Astrocyte of the spinal cord (primary cell): ENCODE measurements around the gene APMAP.

Source experiments
- DNase-seq: peaks from one replicate; pipeline ENCODE4 v3.0.0; 2011; ENCODE audit warnings: low read depth, low spot score
- H3K4me3 ChIP-seq: 2 replicates; pipeline ENCODE4 v1.5.1; 2011; ENCODE audit warnings: low read depth, mild to moderate bottlenecking, low read length, moderate library complexity
- in situ Hi-C: cut with HindIII; loops from 2 replicates; pipeline ENCODE4 v1.10.0; 2017; ENCODE audit warnings: low sequenced_read_pairs
- TF ChIP-seq, protein P1 (sequence below): IDR thresholded peaks from 2 replicates; pipeline ENCODE4 v1.5.1; 2012; ENCODE audit warnings: low read depth, mild to moderate bottlenecking, low read length, inconsistent platforms

The APMAP gene

DNA sequence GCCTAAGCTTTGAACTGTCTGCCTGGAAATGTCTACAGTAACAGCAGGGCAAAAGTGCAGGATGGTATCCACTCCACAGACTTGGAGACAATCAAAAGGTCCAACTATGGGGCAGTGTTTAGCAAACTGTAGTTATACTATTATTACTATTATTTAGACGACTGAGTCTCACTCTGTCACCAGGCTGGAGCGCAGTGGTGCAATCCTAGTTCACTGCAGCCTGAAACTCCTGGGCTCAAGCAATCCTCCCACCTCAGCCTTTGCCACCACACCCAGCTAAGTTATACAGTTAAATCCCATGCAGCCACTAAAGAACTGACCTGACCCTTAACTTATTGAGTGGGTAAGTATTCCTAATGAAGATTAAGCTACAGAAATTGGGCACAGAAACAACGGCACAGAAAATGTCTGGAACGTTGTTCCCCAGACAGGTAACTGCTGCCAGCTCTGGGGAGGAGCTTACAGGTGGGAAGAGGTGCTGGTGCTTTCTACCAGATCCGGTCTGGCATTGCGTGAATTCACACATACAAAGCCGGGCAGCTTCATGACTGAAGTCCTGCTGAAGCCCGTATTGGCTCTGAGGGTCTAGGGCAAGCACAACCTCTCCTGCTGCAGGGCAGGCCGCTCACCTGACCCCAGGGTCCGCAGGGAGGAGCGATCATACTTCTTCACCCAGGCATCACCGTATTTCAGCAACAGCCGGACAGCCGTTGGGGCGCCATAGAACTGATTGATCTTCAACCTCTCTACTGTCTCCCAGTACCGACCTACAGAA is 27.0 kb upstream of the APMAP start:
- DNase-seq = no peak
- in situ Hi-C loops = no loop called here
- H3K4me3 ChIP-seq = no peak overlapping the region
- TF ChIP-seq, protein P1, sequence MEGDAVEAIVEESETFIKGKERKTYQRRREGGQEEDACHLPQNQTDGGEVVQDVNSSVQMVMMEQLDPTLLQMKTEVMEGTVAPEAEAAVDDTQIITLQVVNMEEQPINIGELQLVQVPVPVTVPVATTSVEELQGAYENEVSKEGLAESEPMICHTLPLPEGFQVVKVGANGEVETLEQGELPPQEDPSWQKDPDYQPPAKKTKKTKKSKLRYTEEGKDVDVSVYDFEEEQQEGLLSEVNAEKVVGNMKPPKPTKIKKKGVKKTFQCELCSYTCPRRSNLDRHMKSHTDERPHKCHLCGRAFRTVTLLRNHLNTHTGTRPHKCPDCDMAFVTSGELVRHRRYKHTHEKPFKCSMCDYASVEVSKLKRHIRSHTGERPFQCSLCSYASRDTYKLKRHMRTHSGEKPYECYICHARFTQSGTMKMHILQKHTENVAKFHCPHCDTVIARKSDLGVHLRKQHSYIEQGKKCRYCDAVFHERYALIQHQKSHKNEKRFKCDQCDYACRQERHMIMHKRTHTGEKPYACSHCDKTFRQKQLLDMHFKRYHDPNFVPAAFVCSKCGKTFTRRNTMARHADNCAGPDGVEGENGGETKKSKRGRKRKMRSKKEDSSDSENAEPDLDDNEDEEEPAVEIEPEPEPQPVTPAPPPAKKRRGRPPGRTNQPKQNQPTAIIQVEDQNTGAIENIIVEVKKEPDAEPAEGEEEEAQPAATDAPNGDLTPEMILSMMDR = no peak

- H3K4me3 ChIP-seq = no peak overlapping the region
- no peak for DNase-seq
- TF ChIP-seq, protein P1 = no peak
- in situ Hi-C loops = no loop called here
Observed at GRCh38 chr20:25018841-25019240, 26.3 kb upstream of the APMAP start.

DNA sequence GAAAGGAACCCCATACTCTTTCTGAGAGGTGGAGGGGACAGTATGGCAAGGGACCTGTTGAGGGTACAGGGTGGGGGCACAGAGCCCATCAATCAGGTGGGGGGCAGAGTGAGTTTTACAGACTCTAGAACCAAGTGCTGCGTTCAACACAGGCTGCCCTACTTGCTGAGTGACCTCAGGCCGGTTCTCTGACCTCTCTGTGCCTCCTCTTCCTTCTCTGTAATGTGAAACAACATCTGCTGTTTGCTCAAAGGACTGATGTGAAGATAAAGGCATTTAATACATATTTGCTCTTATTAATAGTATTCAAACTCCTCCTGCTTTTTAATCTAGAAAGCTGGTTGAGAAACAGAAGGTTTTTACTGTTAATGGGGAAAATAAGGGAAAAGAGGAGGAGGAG is 25.9 kb upstream of the APMAP start:
- TF ChIP-seq, protein P1 = no peak
- no peak for DNase-seq

DNA sequence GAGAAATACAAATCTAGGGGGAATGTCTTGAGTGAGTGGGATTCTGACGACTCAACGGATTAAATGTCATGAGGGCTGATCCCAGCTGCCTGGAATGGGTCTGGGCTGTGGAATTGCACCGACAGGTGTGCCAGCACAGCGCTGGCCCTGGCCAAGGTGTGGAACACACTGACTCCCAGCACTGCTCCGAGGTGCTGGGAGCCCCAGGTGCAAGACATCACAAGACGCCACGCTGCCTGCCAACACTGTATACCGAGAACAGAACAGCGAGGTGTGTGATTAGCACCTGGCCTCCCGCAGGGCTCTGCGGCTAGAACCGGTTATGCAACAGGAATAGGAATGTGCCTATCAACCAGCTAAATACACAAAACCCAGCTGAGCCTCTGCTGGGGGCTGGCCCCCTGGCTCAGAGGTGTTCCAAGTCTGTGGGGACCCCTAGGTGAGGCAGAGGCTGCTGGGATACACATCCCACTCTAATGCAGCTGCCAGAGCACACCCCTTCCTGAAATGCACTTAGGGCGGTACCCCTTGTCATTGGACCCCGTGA is 24.8 kb upstream of the APMAP start:
- TF ChIP-seq, protein P1 = no peak
- no peak overlapping the region for H3K4me3 ChIP-seq
- in situ Hi-C loops = no loop called here
- no peak for DNase-seq

More for the DNA sequence above, 25.9 kb upstream of the APMAP start:
- in situ Hi-C loops = no loop called here
- H3K4me3 ChIP-seq = no peak overlapping the region

GRCh38 chr20:25016471-25016870 is 23.9 kb upstream of the APMAP start:
- no peak for DNase-seq
- TF ChIP-seq, protein P1 = no peak
- in situ Hi-C loops = no loop called here
- no peak overlapping the region for H3K4me3 ChIP-seq

DNA sequence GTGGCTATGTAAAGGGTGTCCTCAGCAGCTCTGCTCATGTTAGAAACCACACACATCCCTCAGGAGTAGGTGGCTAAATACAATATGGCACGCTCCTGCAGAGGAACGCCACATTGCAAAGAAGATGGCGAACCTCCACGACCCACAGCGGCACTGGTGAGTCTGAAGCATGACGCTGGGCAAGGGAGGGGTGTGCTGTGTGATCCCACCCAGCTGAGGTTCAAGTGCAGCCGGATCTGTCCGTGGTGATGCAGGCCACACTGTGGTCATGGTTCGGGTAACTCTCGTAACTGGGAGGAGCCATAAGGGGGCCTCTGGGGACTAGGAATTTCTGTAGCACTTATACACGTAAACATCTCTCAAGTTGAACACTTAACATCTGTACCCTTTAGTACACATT is 23.4 kb upstream of the APMAP start:
- in situ Hi-C loops = no loop called here
- H3K4me3 ChIP-seq = no peak overlapping the region
- no peak for DNase-seq
- TF ChIP-seq, protein P1 = no peak
